Raji (cell line): ENCODE measurements around the gene MEOX1.

ENCODE experiments used
- POLR2A ChIP-seq: IDR thresholded peaks from 2 replicates; pipeline ENCODE4 v1.6.1; 2011; ENCODE audit warnings: low read depth, low read length, control low read depth; ENCODE audit not compliant: insufficient read depth

Gene MEOX1

DNA sequence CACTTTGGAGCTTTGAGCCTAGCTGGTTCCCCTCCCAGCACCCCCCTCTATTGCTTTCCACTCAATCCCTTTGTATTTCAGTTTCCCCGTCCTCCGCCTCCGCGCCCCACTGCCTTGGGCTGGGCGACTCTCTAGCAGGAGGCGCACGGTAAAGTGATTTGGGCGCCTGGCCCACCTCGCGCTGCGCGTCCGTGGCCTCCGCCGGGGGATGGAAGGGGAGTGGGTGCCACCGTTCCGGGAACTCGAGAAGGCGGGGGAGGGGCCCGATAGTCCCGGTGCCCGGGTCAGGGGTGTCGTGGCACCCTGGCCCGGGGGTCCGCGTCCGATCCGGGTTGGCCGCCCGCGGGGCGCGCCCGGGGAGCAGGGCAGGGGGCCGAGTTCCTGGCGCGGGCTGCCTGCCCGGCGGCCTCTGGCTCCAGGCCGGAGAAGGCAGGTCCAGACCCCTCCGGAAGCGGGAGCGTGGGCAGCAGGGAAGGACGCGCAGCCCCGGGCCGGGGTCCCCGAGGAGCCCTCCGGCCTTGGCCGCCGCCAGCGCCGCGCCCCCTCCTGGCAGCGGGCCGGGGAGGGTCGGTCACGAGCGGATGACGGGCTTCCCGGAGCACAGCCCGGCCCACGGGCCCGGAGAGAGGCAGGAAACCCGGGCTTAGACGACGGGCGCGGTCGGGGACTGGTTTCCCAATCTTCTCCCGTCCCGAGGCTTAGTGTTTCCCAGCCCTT is 15.8 kb downstream of the MEOX1 start:
- no peak for TF ChIP-seq POLR2A

DNA sequence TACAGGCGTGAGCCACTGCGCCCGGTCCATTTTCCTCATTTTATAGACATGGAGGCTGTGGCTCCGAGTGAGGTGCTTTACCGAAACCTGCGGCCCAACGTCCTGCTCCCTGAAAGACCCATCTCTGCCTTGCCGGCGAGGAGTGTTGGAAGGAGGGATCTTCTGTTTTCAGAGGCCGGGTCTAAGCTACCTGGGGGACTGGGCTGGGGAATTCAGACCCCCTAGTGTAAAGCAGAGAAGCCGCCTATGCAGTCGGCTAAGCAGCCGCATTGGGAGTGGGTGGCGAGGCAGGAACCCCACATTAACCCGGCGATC is 16.3 kb downstream of the MEOX1 start:
- TF ChIP-seq POLR2A = no peak

DNA sequence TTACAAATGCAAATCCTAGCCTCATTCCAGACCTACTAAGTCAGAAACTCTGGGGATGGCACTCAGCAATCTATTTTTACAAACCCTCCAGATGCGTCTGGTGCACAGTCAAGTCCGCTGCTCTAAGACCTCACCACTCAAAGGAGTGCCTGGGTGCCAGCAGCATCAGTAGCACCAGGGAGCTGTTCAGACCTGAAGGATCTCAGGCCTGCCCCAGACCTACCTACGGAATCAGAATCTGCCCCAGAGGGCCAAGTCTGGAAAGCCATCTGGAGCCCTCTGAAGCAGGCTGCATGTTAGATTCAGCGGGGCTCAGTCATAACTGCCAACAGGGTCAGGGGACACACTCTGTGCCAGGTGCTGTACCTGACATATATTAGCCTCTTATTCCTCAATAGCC is 17.6 kb downstream of the MEOX1 start:
- TF ChIP-seq POLR2A = no peak

DNA sequence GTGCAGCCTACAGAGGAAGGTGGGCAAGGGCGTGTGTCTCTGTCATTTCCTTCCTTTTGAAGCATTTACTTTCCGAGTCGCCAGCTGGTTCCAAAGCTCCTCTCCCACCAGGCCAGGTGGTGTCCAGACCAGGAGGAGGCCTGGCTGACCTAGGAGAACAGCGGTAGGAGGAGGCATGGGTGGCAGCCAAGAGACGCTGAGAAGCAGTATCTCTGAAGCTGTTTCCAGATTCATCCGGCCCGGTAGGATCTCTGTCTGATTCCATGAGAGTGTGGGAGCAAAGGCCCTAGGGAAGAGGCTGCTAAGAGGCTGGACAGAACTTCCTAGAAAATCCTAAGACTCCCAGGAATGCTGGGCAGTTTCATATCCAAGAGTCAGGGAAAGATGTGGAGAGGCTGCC is 20.3 kb downstream of the MEOX1 start:
- TF ChIP-seq POLR2A = no peak

- no peak for TF ChIP-seq POLR2A
These were observed 21.1 kb downstream of the MEOX1 start for GRCh38 chr17:43640491-43641252.

DNA sequence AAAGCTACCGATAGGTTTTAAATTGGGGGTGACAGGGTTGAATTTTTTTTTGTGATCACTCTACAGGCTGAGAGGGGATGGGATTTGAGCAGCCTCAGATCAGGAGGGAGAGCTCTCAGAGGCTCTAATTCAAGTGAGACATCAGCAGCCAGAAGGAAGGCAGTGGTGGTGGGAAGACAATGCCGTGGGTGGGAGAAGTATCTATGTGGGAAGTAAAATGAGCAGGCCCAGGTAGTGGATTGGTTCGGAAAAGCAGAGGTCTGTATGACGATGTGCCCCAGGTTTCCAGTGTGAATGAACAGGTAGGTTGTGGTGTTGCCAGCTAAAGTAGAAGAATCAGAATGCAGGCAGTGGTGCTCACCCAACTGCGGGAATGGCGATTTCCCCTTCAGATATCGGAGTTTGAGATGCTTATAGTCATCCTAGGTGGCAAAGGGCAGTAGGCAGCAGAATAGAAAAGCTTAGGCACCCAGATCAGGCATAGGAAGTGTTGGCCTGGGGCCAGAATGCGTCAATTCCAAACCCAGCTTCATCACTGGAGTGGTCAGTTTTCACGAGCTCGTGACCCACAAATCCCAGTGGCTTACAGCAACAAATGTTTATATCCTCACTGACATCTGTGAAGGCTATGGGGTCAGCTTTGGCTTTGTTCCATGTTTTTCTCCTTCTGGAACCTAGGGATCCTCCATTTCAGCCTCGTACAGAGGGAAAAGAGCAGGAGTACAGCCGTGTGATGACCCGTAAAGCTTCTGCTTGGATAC is 24.0 kb downstream of the MEOX1 start:
- no peak for TF ChIP-seq POLR2A

GRCh38 chr17:43636426-43636825 is 25.3 kb downstream of the MEOX1 start:
- TF ChIP-seq POLR2A = no peak

DNA sequence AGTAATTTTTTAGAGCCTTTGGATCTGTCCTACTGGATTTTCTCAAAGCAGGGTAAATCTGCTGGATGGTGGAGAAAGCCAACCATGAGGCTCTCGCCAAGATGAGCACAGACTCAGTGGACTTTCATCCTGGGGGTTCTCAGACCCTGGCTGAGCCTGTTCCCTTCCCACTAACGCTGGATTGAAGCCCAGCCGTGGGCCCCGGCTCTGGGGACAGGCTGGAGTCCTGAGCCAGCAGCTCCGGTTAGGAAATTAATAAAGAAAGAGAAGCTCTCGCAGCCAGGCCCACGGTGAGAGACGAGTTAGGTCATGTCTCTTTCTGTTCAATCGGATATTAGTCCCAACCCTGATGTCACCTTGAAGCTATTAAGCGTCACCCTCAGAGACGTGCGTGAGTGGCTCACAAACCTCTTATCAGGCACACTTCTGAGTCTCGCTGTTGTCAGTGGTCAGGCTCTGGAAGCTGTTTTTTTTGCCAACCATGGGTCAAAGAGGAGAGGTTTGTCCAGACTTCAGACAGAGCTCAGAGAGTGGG is 27.1 kb downstream of the MEOX1 start:
- no peak for TF ChIP-seq POLR2A

GRCh38 chr17:43632221-43632620 is 29.5 kb downstream of the MEOX1 start:
- TF ChIP-seq POLR2A = no peak

GRCh38 chr17:43631429-43631828 is 30.3 kb downstream of the MEOX1 start:
- TF ChIP-seq POLR2A = no peak

GRCh38 chr17:43628089-43628650 is 33.6 kb downstream of the MEOX1 start:
- TF ChIP-seq POLR2A = no peak

GRCh38 chr17:43627653-43628052 is 34.1 kb downstream of the MEOX1 start:
- TF ChIP-seq POLR2A = no peak

- TF ChIP-seq POLR2A = no peak
These were observed 35.7 kb downstream of the MEOX1 start for GRCh38 chr17:43626023-43626422.

DNA sequence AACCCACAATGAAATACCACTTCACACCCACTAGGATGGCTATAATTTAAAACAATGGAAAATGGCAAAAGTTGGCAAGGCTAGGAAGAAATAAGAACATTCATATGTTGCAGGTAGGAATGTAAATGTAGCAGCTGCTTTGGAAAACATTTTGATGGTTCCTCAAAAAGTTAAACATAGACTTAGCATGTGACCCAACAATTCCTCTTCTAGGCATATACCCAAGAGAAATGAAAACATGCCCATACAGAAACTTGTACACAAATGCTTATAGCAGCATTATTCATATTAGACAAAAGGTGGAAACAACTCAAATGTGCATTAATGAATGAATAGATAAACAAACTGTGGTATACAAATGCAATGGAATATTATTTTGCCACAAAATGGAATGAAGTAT is 36.1 kb downstream of the MEOX1 start:
- no peak for TF ChIP-seq POLR2A

GRCh38 chr17:43620581-43620980 is 41.1 kb downstream of the MEOX1 start:
- TF ChIP-seq POLR2A = no peak
